GM18907 (cell line): ENCODE measurements around the gene DNMT1.
A peak's percentile ranks its signal among the peaks of the same experiment; 100 is the strongest.

Experiments used
- ATAC-seq: cut with Tn5 transposase; IDR thresholded peaks from one replicate; pipeline ENCODE4 v1.9.1; 2021; ENCODE audit warnings: mild to moderate bottlenecking, moderate library complexity; ENCODE audit not compliant: unreplicated experiment

DNMT1 gene

DNA sequence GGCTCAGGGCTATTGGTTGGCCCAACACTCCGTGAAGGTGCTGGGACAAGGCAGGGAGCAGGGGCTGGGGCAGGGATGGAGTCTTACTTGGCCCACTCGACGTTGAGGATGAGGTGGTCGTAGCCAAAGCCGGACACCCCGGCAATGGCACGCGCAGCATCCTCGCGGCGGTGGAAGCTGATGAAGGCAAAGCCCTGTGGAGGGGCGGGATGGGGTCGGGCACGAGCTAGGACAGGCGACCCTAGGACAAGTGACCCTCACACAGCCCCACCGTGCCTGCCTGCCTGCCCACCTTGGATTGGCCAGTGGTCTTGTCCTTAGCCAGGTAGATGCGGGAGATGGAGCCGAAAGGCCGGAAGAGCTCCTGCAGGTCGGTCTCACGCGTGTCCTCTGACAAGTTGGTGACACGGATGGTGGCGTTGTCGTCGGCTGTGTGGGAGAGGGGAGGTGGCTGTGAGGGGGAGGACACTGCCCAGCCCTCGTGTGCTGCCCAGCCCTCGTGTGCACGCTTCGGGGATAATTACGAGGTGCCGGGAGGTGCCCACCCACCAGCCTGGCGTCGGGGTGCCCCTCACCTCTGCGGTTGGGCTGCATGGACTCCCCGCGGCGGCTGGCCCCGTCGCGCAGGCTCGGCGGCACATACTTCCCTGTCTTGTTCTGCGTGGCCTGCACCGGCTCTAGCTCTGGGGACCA lies 79.2 kb downstream of the DNMT1 start:
- ATAC-seq = no peak

DNA sequence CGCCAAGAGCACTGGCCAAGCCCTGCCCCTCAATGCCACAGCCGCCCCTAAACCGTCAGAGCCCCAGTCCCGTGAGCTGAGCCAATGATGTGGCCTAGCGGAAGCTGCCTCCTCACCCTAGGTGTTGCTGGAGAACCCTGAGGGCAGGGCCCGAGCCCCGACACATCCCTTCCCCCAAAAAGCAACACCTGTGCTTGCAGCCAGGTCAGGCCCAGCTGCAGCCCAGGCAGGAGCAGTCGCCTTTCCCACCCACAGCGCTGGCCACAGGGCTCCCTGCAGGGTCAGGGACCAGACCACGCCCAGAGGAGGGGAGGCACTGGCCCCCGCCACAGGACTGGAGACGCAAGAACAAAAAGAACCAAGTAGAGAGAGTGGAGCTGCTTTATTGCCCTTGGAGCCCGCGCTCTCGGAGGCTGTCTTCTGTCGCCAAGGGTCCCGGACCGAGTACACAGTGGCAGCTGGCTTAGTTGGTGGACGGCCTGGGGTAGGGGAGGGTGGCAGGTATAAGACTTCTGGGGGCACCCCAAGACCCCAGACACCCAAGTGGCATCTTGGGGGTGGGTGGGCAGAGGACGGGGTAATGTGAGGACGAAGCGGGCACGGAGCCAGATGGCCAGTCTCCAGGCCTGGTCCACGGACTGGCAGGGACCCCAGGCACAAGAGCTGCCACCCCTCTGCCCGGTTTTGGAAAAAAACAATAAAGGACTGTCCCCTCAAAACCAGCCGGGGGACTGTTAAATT lies 79.9 kb downstream of the DNMT1 start:
- ATAC-seq = no peak

DNA sequence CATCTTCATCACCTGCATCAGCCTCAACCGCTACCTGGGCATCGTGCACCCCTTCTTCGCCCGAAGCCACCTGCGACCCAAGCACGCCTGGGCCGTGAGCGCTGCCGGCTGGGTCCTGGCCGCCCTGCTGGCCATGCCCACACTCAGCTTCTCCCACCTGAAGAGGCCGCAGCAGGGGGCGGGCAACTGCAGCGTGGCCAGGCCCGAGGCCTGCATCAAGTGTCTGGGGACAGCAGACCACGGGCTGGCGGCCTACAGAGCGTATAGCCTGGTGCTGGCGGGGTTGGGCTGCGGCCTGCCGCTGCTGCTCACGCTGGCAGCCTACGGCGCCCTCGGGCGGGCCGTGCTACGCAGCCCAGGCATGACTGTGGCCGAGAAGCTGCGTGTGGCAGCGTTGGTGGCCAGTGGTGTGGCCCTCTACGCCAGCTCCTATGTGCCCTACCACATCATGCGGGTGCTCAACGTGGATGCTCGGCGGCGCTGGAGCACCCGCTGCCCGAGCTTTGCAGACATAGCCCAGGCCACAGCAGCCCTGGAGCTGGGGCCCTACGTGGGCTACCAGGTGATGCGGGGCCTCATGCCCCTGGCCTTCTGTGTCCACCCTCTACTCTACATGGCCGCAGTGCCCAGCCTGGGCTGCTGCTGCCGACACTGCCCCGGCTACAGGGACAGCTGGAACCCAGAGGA lies 80.6 kb downstream of the DNMT1 start:
- ATAC-seq = no peak

DNA sequence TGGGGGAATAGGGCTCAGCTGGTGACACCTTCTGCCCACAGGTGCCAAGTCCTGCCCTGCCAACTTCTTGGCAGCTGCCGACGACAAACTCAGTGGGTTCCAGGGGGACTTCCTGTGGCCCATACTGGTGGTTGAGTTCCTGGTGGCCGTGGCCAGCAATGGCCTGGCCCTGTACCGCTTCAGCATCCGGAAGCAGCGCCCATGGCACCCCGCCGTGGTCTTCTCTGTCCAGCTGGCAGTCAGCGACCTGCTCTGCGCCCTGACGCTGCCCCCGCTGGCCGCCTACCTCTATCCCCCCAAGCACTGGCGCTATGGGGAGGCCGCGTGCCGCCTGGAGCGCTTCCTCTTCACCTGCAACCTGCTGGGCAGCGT lies 81.2 kb downstream of the DNMT1 start:
- no peak for ATAC-seq

DNA sequence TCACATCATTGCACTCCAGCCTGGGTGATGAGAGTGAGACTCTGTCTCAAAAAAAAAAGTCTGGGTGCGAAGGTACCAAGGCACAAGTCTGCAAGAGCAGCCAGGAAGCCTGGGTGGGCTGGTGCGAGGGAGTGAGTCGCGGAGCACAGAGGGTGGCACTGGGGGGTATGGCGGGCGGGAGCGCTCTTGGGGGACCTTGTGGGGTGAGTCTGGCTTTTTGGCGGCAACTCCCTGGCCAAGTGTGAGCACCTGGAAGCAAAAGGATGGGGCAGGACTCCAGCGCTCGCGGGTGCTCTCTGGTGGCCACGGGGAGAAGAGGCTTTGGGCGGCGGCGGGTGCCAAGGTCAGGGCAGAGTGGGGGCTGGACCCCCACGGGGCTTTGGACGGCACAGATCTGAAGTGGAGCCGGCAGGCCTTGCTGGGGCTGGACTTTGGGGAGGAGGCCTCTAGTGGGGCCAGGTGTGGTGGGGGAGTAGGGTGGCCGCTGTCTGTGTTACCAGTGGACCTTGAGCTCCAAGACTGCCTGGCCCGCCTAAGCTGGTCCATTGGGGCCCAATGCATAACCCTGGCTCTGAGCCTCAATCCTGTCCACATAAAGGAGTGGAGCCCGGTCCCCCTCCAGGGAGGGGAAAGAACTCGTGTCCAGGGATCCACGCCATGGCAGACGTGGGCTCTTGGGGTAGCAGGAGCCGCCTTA lies 81.7 kb downstream of the DNMT1 start:
- ATAC-seq = no peak

DNA sequence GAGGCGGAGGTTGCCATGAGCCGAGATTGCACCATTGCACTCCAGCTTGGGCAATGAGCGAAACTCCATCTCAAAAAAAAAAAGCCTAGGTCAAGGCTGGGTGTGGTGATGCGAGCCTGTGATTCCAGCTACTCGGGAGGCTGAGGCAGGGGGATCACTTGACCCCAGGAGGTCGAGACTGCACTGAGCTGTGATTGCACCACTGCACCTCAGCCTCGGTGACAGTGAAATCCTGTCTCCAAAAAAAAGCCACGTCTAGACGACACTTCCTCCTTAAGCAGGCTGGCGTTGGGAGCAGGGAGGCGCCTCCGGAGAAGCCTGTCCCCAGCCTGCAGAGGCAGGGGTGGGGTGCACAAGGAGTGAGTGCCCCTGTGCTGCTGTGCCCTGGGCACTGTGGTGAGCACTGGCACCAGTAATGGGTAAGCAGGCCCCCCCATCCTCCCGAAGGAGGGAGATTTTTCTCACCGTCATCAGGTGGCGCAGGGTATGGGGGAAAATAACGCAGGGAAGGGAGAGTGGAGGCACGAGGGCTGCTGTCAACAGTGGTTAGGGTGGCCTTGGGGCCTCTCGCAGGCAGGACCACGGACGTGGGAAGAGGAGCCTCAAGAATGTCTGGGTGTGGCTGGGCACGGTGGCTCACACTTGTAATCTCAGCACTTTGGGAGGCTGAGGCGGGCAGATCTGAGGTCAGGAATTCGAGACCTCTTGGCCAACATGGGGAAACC lies 82.6 kb downstream of the DNMT1 start:
- no peak for ATAC-seq

DNA sequence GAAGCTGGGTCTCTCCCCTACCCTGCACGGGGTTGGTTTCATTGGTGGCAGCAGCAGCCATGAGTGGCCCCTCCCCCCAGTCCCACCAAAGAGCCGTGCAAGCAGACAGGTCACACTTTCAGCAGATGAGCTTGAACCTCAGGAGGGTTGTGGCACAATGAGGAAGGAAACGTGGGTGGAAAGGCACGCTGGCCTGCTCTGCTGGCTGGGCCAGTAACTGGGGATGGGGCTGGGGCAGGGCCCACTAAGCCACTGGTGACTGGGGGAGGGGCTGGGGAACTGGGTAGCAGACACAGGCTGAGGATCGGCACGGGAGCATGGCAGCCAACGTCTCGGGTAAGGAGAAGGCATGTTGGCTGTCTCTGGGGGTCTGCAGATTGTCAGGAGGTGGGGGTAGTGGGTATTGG lies 83.3 kb downstream of the DNMT1 start, which contains the start of gene P2RY11:
P2RY11 (plus strand) TSS at position 289 of the 407 bp plus-strand sequence; CDS start at position 318, 29 bp downstream.
- no peak for ATAC-seq

DNA sequence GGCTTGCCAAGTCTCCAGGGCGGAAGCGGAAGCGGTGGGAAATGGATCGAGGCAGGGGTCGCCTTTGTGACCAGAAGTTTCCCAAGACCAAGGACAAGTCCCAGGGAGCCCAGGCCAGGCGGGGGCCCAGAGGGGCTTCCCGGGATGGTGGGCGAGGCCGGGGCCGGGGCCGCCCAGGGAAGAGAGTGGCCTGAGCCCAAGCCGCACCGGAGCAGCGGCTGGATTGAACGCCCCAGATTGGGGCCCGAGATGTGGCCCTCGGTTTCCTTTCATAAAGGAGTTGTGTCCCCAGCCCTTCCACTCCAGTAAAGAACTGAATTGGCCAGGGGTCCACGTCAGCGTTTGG lies 83.8 kb downstream of the DNMT1 start:
- ATAC-seq = no peak

DNA sequence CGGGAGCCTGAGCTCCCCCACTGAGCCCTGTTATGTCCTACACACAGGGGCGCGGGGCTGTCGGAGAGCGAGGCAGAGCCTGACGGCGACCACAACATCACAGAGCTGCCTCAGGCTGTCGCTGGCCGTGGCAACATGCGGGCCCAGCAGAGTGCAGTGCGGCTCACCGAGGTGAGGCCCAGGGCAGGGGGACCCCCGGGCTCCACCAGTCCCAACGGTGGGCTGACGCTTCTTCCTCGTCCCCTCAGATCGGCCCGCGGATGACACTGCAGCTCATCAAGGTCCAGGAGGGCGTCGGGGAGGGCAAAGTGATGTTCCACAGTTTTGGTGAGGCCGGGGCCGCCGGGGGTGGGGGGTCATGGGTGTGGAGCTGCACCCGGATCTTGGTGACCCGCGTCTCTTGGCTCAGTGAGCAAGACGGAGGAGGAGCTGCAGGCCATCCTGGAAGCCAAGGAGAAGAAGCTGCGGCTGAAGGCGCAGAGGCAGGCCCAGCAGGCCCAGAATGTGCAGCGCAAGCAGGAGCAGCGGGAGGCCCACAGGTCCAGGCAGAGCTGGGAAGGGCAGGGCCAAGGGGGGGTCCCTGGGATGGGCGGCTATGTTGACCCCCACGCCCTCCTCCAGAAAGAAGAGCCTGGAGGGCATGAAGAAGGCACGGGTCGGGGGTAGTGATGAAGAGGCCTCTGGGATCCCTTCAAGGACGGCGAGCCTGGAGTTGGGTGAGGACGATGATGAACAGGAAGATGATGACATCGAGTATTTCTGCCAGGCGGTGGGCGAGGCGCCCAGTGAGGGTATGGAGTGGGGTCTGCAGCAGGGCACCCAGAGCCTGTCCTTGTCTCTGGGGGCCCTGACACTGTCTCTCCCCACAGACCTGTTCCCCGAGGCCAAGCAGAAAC lies 84.4 kb downstream of the DNMT1 start:
- no peak for ATAC-seq

DNA sequence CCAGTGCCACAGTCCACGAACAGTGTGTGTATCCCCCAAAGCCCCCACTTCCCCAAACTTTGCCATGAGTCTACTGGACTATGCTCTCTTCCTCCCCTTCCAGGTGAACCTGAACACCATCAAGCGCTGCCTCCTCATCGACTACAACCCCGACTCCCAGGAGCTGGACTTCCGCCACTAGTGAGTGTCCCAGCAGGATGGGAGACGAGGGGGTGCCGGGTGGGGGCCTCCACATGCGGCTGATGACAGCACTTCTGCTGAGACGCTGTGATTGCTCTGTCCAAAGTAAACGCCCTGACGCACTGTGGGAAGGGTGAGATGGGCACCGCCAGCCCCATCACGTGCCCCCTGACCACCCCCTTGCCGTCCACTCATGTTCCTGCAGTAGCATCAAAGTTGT lies 85.2 kb downstream of the DNMT1 start:
- ATAC-seq = no peak

DNA sequence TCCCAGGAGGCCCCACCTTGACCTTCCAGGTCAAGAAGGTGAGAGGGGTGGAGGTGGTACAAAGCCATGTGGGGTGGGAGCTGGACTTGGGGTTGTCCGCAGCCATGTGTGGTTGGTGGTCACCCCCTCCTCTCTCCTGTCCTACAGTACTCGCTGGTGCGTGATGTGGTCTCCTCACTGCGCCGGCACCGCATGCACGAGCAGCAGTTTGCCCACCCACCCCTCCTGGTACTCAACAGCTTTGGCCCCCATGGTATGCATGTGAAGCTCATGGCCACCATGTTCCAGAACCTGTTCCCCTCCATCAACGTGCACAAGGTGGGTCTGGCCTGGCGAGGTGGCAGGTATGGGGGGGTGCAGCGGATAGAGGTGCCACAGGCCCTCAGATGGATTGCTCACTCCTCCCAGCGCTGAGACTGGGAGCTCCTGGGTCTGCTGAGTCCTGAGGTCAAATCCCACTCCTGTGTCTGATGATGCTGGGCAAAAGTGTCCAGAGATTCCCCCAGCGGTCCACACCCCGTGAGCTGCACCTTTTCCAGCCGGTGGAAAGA lies 86.9 kb downstream of the DNMT1 start:
- no peak for ATAC-seq

DNA sequence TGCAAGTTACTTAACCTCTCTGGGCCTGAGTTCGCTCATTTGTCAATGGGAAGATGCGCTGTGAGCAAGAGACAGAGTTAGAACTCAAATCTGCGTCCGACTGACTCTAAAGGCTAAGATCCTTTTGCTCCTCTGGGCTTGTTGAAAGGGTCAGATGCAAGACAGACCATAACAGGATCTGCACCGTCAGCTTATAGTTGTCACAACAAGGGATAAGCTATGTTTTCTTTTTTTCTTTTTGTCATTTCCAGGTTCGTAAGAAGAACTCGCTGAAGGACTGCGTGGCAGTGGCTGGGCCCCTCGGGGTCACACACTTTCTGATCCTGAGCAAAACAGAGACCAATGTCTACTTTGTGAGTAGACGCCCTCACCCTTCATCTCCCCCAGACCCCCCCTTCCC lies 87.5 kb downstream of the DNMT1 start:
- ATAC-seq = no peak

DNA sequence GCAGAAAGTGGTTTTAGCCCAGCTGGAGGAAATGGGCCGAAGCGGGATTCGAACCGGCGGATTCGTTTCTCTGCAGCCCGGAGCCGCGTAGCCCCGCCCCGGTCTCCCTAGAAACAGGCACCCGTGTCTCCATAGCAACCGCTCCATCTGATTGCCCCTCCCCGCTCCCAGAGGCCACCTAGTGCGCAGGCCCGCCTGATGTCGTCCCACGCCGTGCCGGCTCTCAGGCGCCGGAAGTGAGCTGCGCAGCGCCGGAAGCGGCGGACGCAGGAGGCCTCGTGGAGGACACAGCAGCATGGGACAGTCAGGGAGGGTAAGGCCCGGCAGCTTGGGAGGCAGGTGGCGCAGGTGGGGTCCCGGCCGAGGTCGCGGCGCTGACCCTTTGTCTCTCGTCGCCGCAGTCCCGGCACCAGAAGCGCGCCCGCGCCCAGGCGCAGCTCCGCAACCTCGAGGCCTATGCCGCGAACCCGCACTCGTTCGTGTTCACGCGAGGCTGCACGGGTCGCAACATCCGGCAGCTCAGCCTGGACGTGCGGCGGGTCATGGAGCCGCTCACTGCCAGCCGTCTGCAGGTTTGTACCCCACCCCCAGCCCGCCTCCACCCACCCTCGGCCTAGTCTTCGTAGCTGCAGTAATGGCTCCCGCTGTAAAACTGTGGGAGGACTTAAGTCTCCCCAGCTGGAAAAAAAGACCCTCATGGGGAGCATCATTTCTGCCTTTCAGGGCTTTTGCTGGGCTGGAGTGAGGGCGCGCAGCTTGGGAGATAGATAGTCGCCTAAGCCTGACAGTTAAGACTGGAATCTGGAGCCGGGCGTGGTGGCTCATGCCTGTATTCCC lies 88.4 kb downstream of the DNMT1 start, which contains the start of gene PPAN:
PPAN (plus strand) TSS at position 263 of the 837 bp plus-strand sequence; CDS start at position 296, 33 bp downstream.
- ATAC-seq = peak; percentile 51

DNA sequence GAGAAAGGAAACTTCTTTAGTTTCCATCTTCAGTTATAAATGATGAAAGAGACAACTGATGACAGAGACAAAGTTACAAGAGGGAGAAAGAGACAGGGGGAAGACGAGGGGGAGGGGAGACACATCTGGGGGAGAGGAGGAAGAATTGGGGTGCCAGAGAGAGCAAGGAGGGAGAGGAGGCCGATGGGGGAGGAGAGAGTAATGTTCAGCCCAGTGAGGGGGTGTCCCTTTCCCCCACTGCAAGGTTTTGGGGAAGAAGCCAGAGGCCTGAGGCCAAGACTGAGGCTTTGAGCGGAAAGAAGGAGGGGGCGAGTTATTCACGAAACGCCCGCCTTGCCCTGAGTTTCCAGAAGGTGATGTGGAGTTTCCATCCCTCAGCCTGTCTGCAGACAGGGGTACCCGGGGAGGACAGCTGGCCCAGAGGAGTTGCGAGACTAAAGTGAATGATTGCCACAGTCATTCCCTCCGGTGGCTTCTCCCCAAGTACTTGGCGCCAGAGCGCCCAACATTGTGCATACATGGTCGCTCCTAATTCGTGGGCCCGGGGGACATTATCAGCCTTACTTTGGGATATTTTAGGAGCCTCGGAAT lies 89.1 kb downstream of the DNMT1 start:
- peak; percentile 23 for ATAC-seq

DNA sequence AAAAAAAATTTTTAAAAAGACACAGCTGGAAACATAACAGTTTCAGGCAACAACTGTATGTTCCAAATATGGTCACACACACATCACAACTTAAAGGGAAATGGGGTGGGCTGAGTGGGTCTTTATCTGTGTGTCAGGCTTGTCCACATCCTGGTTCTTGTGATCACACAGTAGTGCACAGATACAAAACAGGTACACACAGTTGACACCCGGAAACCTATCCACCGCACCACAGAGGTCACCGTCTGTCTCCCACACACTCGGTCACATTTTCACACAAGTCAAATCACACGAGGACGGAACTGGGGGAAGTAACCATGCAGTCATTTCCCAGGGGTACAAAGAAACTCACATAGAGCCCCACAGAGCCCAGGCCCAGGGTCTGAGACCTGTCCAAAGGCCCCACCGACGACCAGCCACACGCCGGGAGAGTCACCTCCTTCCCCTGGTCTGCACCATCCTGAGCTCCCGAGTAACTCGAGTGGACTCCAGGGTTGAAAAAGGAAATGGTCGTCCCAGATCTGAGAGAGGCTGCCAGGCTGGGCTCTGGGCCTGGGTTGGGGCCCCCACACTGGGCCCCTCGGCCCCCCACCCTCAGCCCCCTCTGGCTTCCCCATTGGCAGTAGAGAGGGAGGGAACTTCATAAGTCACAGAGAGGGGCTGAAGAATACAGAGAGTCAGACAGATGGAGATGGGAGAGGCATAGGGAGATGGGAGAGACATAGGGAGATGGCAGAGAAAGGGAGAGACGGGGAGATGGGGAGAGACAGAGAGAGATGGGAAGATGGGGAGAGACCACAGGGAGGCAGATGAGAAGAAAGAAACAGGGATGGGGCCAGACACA lies 89.9 kb downstream of the DNMT1 start:
- peak; percentile 51 for ATAC-seq

DNA sequence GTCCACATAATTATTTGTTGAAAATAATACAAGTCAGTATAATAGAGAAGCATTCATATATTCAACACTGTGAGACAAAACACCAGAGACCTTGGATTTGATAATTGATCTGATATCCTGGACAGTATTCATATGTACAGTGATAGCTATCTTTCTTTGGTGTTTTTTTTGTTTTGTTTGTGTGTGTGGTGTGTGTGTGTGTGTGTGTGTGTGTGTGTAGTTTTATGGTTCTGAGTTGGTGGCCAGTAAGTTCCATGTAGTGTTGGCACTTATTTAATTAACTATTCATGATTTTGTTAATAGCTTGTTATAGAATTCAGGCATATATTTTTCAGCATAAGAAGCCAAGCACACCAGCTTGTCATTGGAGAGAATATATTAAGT lies 90.6 kb downstream of the DNMT1 start:
- no peak for ATAC-seq

DNA sequence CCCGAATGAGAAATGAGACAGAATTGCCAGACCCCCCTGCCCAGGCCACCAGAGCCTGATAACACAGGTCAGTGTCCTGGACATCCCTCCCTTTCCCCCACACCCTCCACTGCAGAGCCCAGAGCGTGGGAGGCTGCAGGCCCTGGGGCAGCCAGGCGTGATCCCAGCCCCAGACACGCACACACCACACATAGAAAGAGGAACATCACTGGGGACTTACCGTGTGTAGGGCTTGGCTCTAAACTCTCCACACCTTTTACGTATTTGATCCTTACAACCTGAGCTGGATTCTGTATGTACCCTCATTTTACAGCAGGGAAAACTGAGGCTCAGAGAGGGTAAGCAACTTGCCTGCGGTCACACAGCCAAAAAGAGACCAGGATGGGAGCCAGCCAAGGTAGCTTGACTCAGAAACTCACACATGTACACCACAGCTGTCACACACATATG lies 91.9 kb downstream of the DNMT1 start:
- peak; percentile 23 for ATAC-seq
